ENCODE data around the gene GLA.

Gene GLA

DNA sequence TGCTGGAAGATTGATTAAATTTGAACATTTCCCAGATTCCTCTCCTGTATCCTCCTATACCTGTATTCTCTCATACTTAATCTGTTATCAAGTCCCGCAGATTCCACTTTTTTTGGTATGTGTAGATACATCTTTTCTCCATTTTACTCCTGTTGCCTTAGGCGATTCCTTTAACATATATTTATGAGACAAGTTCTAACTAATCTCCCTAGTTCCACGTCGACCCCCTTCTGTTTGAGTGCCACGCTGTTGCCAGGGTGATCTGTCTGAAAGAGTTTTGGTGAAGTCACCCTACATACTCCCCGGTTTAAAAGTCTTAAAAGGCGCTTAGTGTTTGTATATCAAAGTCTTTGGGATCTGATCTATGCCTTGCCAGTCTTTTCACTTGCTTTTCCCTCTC is 2.7 kb upstream of the GLA start:
- Histone ChIP-seq H3K27ac (no peak overlapping the region), H3K27me3 (ENCODE audit: insufficient read depth, low read depth, severe bottlenecking) (no peaks in the 10 kb centered on the region), H3K9me3 (ENCODE audit: severe bottlenecking) (no peaks in the 10 kb centered on the region), H3K4me3 (ENCODE audit: low read depth, low read length) (no peak overlapping the region), H3K36me3 (peaks cover 4% of the 10 kb centered on the region)
- DNase-seq: no peak
- TF ChIP-seq, protein P1, sequence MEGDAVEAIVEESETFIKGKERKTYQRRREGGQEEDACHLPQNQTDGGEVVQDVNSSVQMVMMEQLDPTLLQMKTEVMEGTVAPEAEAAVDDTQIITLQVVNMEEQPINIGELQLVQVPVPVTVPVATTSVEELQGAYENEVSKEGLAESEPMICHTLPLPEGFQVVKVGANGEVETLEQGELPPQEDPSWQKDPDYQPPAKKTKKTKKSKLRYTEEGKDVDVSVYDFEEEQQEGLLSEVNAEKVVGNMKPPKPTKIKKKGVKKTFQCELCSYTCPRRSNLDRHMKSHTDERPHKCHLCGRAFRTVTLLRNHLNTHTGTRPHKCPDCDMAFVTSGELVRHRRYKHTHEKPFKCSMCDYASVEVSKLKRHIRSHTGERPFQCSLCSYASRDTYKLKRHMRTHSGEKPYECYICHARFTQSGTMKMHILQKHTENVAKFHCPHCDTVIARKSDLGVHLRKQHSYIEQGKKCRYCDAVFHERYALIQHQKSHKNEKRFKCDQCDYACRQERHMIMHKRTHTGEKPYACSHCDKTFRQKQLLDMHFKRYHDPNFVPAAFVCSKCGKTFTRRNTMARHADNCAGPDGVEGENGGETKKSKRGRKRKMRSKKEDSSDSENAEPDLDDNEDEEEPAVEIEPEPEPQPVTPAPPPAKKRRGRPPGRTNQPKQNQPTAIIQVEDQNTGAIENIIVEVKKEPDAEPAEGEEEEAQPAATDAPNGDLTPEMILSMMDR (IDR thresholded peaks at IDR 0.05; ENCODE audit: low read depth, low read length): no peak

DNA sequence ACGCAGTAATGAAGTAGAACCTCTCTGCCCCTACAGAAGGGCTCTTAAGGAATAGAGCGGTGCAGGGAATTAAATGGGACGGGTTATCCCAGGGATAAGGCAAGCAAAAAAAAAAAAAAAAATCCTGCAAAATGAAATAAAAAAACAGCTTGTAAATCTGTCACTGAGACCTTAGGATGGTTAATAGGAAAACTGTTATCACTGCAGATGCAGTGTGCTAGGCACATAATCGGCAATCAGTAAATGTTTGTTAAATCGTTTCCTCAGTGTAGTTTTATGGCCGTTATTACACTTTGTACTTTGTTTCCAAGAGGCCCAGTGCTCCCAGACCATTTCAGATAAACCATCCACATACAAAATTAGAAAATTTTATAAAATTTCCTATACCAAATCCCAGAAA is 1.3 kb upstream of the GLA start:
- DNase-seq: no peak

DNA sequence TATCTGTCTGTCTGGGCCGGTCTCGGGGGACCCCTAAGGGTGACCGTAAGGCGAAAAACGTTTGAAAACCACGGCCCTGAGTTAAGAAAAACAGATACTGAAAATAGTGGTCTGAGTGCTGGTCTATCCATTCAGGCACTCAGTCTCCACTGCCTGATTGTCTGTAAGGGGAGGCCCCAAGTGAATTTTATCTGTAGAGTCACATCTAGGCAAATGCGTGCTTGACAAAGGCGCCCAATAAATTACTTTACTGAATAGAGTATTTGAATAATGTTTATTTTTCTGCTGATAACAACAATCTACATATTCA is 762 bp upstream of the GLA start:
- DNase-seq: no peak
- H3K36me3 ChIP-seq: peaks cover 4% of the 10 kb centered on the region
- TF ChIP-seq, protein P1 (IDR thresholded peaks at IDR 0.05; ENCODE audit: low read depth, low read length): no peak
- H3K27me3 ChIP-seq (ENCODE audit: insufficient read depth, low read depth, severe bottlenecking): no peaks in the 10 kb centered on the region
- H3K4me3 ChIP-seq (ENCODE audit: low read depth, low read length): peak overlapping the region; percentile 73
- peak overlapping the region; percentile 84 for H3K27ac ChIP-seq
- H3K9me3 ChIP-seq (ENCODE audit: severe bottlenecking): no peaks in the 10 kb centered on the region

More for the DNA sequence above, 1.3 kb upstream of the GLA start:
- Histone ChIP-seq H3K27me3 (ENCODE audit: insufficient read depth, low read depth, severe bottlenecking) (no peaks in the 10 kb centered on the region), H3K27ac (peak overlapping the region; percentile 84), H3K4me3 (ENCODE audit: low read depth, low read length) (peak overlapping the region; percentile 73), H3K36me3 (peaks cover 4% of the 10 kb centered on the region), H3K9me3 (ENCODE audit: severe bottlenecking) (no peaks in the 10 kb centered on the region)
- TF ChIP-seq, protein P1 (IDR thresholded peaks at IDR 0.05; ENCODE audit: low read depth, low read length): no peak

DNA sequence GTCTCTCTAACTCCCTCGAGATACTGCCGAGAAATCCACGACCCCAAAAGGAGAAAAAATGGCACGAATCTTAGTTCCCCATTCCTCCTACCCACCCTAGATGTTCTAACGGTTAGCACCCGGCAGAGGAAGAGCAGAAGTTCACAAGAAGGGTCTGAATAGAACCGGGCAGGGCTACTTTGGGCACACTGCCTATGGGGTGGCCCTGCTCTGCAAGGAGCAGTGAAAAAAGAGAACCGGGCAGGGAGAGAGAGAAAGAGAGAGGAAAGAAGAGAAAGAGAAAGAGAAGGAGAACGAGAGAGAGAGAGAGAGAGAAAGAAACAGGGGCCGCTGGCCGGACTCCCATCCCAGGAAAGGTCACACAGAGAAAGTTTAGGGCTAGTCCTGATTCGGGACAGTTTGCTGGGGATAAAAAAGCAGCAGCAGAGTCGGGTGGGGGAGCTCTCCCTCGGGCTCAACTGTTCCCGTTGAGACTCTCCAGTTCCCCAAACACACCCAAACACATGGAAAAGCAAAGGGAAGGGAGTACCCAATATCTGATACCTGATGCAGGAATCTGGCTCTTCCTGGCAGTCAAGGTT is 468 bp downstream of the GLA start:
- Histone ChIP-seq H3K9me3 (ENCODE audit: severe bottlenecking) (no peaks in the 10 kb centered on the region), H3K36me3 (peaks cover 5% of the 10 kb centered on the region), H3K27me3 (ENCODE audit: insufficient read depth, low read depth, severe bottlenecking) (no peaks in the 10 kb centered on the region), H3K27ac (peak overlapping the region; percentile 66), H3K4me3 (ENCODE audit: low read depth, low read length) (peak overlapping the region; percentile 61)
- TF ChIP-seq, protein P1 (IDR thresholded peaks at IDR 0.05; ENCODE audit: low read depth, low read length): no peak
- DNase-seq: no peak

DNA sequence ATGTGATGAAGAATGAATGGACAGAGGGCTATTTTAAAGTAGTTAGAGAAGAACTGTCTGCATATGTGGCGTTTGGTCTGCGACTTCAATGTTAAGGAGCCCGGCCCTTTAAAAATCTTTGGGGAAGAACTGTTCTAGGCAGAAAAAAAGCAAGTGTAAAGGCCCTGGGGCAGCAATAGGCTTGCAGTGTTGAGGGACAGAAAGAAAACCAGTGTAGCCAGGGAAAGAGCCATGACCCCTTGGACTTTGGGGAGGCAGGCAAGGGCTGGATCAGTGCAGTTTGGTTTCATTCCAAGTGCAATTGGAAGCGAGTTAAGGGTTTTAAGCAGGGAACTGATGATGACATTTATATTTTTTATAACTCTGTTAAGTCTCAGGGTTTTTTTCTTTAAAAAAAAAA is 7.9 kb downstream of the GLA start:
- Histone ChIP-seq H3K36me3 (peaks cover 23% of the 10 kb centered on the region), H3K9me3 (ENCODE audit: severe bottlenecking) (no peaks in the 10 kb centered on the region), H3K27ac (no peak overlapping the region), H3K4me3 (ENCODE audit: low read depth, low read length) (no peak overlapping the region), H3K27me3 (ENCODE audit: insufficient read depth, low read depth, severe bottlenecking) (peaks cover 3% of the 10 kb centered on the region)
- DNase-seq: no peak
- TF ChIP-seq, protein P1 (IDR thresholded peaks at IDR 0.05; ENCODE audit: low read depth, low read length): no peak

DNA sequence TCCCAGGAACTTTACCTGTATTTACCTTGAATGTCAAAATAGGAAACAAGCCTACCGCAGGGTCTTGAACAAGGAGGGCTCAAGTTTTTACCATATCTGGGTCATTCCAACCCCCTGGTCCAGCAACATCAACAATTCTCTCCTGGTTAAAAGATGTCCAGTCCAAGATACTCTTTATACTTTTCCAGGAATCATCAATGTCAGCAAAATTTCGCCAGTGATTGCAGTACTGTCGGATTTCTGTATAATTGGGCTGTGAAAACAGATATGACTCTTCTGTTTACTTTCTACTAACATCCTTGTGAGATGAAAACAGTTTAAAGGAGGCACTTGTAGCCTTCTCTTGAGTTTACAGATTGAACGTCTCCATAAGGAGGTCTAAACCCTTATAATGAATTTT is 9.0 kb downstream of the GLA start:
- peaks cover 23% of the 10 kb centered on the region for H3K36me3 ChIP-seq
- H3K27me3 ChIP-seq (ENCODE audit: insufficient read depth, low read depth, severe bottlenecking): peaks cover 3% of the 10 kb centered on the region
- DNase-seq: no peak
- TF ChIP-seq, protein P1 (IDR thresholded peaks at IDR 0.05; ENCODE audit: low read depth, low read length): no peak
- no peak overlapping the region for H3K27ac ChIP-seq
- H3K9me3 ChIP-seq (ENCODE audit: severe bottlenecking): no peaks in the 10 kb centered on the region
- no peak overlapping the region for H3K4me3 ChIP-seq (ENCODE audit: low read depth, low read length)
